Immature natural killer cell (primary cell): ENCODE measurements around the gene BLZF1. TPM values are rescaled to one million over a fixed set of nuclear protein-coding genes. Genes with fewer than 3 reads are reported as not detected.
"Not testable (repeated sequence)": the region's sequence is repeated elsewhere in the genome, so short reads cannot be mapped to it uniquely, and the experiment has no call there.

ENCODE experiments used
- DNase-seq, 3 donors: peaks; one replicate each; pipeline ENCODE4 v3.0.0; 2022; ENCODE audit warnings: mixed read lengths in 1 of 3
- H3K27ac Mint-ChIP-seq, 6 donors: one replicate each; pipeline ENCODE4 v1.8.0; 2020; ENCODE audit warnings: mixed read lengths in 6 of 6, mild to moderate bottlenecking in 5 of 6, inconsistent platforms in 4 of 6, moderate library complexity in 3 of 6
- H3K27me3 Mint-ChIP-seq, 3 donors: one replicate each; pipeline ENCODE4 v1.8.0; 2020 to 2021; ENCODE audit warnings: low read depth in 3 of 3, mild to moderate bottlenecking in 3 of 3, mixed read lengths in 3 of 3, moderate library complexity in 3 of 3, inconsistent platforms in 1 of 3
- H3K36me3 Mint-ChIP-seq, 3 donors: one replicate each; pipeline ENCODE4 v1.8.0; 2020; ENCODE audit warnings: mixed read lengths in 3 of 3, inconsistent platforms in 2 of 3, mild to moderate bottlenecking in 2 of 3
- H3K4me1 Mint-ChIP-seq, 2 donors: one replicate each; pipeline ENCODE4 v1.8.0; 2020; ENCODE audit warnings: inconsistent platforms in 2 of 2, mild to moderate bottlenecking in 2 of 2, mixed read lengths in 2 of 2, moderate library complexity in 1 of 2
- H3K4me3 Mint-ChIP-seq, 5 donors: one replicate each; pipeline ENCODE4 v1.8.0; 2020; ENCODE audit warnings: mild to moderate bottlenecking in 5 of 5, mixed read lengths in 5 of 5, inconsistent platforms in 3 of 5, moderate library complexity in 3 of 5
- H3K9me3 Mint-ChIP-seq, 6 donors: one replicate each; pipeline ENCODE4 v1.8.0; 2020; ENCODE audit warnings: mild to moderate bottlenecking in 6 of 6, mixed read lengths in 6 of 6, inconsistent platforms in 4 of 6, moderate library complexity in 3 of 6
- polyA plus RNA-seq, 3 donors: library from polyadenylated mRNA; unstranded; fragments of 300-500 nt; fragmentation: Illumina TruSeq; gene quantifications; one replicate each; pipeline ENCODE4 v1.2.3, GENCODE V29; 2021

BLZF1 gene
- polyA plus RNA-seq, result 10 to 100 TPM; 10.1 to 20.3 (median 17.8) TPM

GRCh38 chr1:169367686-169368405 is at the start of gene BLZF1, which contains the start of gene NME7:
TSS of gene BLZF1 (plus strand) at chr1:169368195. CDS start at chr1:169369523, 1,328 bp downstream.
TSS of gene NME7 (minus strand) at chr1:169367797. CDS start at chr1:169367710, 87 bp downstream.
- Mint-ChIP-seq H3K4me3 (peak within 1 kb of the TSS in 2 of 5 donors; percentile 59 to 65), H3K27ac (peak within 1 kb of the TSS in 2 of 6 donors; percentile 28 to 43), H3K9me3 (no peaks in the 10 kb centered on the region), H3K4me1 (peaks cover 1 to 9% of the 10 kb centered on the region in 2 donors), H3K36me3 (peaks cover 10 to 17% (median 13%) of the 10 kb centered on the region in 3 donors), H3K27me3 (peaks cover 0 to 2% (median 1%) of the 10 kb centered on the region in 3 donors)
- peak; percentile 96 to 97 (median 97) for DNase-seq

- H3K4me3 Mint-ChIP-seq, result no peak overlapping the region
- H3K27me3 Mint-ChIP-seq, result peaks cover 0 to 1% (median 0%) of the 10 kb centered on the region in 3 donors
- H3K4me1 Mint-ChIP-seq, result no peaks in the 10 kb centered on the region
- peaks cover 3 to 10% (median 7%) of the 10 kb centered on the region in 3 donors for H3K36me3 Mint-ChIP-seq
- H3K27ac Mint-ChIP-seq, result no peak overlapping the region
- no peak for DNase-seq
- no peaks in the 10 kb centered on the region for H3K9me3 Mint-ChIP-seq
Observed at GRCh38 chr1:169318536-169319244, 49.3 kb upstream of the BLZF1 start.

- H3K4me1 Mint-ChIP-seq, result peaks cover 0 to under 1% of the 10 kb centered on the region in 2 donors
- H3K4me3 Mint-ChIP-seq, result no peak overlapping the region
- DNase-seq, result no peak
- H3K9me3 Mint-ChIP-seq, result no peaks in the 10 kb centered on the region
- peaks cover 0 to 1% (median 0%) of the 10 kb centered on the region in 3 donors for H3K27me3 Mint-ChIP-seq
- H3K36me3 Mint-ChIP-seq, result peaks cover 3 to 10% (median 7%) of the 10 kb centered on the region in 3 donors
- no peak overlapping the region for H3K27ac Mint-ChIP-seq
Observed at GRCh38 chr1:169321539-169321938, 46.5 kb upstream of the BLZF1 start.

GRCh38 chr1:169322138-169322537 is 45.9 kb upstream of the BLZF1 start:
- Mint-ChIP-seq H3K27me3 (peaks cover 0 to 1% (median 0%) of the 10 kb centered on the region in 3 donors), H3K9me3 (no peaks in the 10 kb centered on the region), H3K4me3 (no peak overlapping the region), H3K27ac (no peak overlapping the region), H3K4me1 (peaks cover 0 to 6% of the 10 kb centered on the region in 2 donors), H3K36me3 (peaks cover 3 to 10% (median 7%) of the 10 kb centered on the region in 3 donors)
- DNase-seq, result no peak

- Mint-ChIP-seq H3K4me1 (peaks cover 7 to 18% of the 10 kb centered on the region in 2 donors), H3K4me3 (no peak overlapping the region), H3K36me3 (peaks cover 10 to 13% (median 11%) of the 10 kb centered on the region in 3 donors), H3K9me3 (peaks cover 0 to 13% (median 7%) of the 10 kb centered on the region in 6 donors), H3K27ac (no peak overlapping the region), H3K27me3 (no peaks in the 10 kb centered on the region)
- DNase-seq, result no peak
Observed at GRCh38 chr1:169325117-169325516, 42.9 kb upstream of the BLZF1 start.

- Mint-ChIP-seq H3K4me1 (peaks cover 9 to 19% of the 10 kb centered on the region in 2 donors), H3K36me3 (peaks cover 10 to 12% (median 11%) of the 10 kb centered on the region in 3 donors), H3K27me3 (peaks cover 0 to 2% (median 0%) of the 10 kb centered on the region in 3 donors), H3K9me3 (peaks cover 0 to 15% (median 7%) of the 10 kb centered on the region in 6 donors), H3K4me3 (no peak overlapping the region), H3K27ac (no peak overlapping the region)
- no peak for DNase-seq
Observed at GRCh38 chr1:169326261-169326955, 41.6 kb upstream of the BLZF1 start.

GRCh38 chr1:169326956-169327268 is 41.1 kb upstream of the BLZF1 start:
- no peak for DNase-seq
- Mint-ChIP-seq H3K27ac (no peak overlapping the region), H3K27me3 (peaks cover 0 to 2% (median 0%) of the 10 kb centered on the region in 3 donors), H3K4me3 (no peak overlapping the region), H3K36me3 (peaks cover 9 to 11% (median 10%) of the 10 kb centered on the region in 3 donors), H3K4me1 (peaks cover 9 to 19% of the 10 kb centered on the region in 2 donors), H3K9me3 (peaks cover 0 to 15% (median 7%) of the 10 kb centered on the region in 6 donors)

- peaks cover 5 to 11% (median 7%) of the 10 kb centered on the region in 3 donors for H3K36me3 Mint-ChIP-seq
- H3K27me3 Mint-ChIP-seq, result peaks cover 0 to 2% (median 0%) of the 10 kb centered on the region in 3 donors
- H3K9me3 Mint-ChIP-seq, result peaks cover 0 to 15% (median 7%) of the 10 kb centered on the region in 6 donors
- H3K27ac Mint-ChIP-seq, result no peak overlapping the region
- peaks cover 9 to 19% of the 10 kb centered on the region in 2 donors for H3K4me1 Mint-ChIP-seq
- H3K4me3 Mint-ChIP-seq, result no peak overlapping the region
- no peak for DNase-seq
Observed at GRCh38 chr1:169327875-169328274, 40.1 kb upstream of the BLZF1 start.

- peak overlapping the region in 1 of 5 donors; percentile 28 for H3K4me3 Mint-ChIP-seq
- H3K36me3 Mint-ChIP-seq, result peaks cover 3 to 8% (median 5%) of the 10 kb centered on the region in 3 donors
Observed at GRCh38 chr1:169329383-169329782, 38.6 kb upstream of the BLZF1 start.

GRCh38 chr1:169330927-169331326 is 37.1 kb upstream of the BLZF1 start:
- Mint-ChIP-seq H3K4me3 (no peak overlapping the region), H3K27me3 (peaks cover 0 to 2% (median 2%) of the 10 kb centered on the region in 3 donors)

More at GRCh38 chr1:169329383-169329782, 38.6 kb upstream of the BLZF1 start:
- H3K27ac Mint-ChIP-seq, result no peak overlapping the region
- no peak for DNase-seq
- peaks cover 0 to 15% (median 7%) of the 10 kb centered on the region in 6 donors for H3K9me3 Mint-ChIP-seq
- peaks cover 0 to 2% (median 2%) of the 10 kb centered on the region in 3 donors for H3K27me3 Mint-ChIP-seq
- peaks cover 9 to 19% of the 10 kb centered on the region in 2 donors for H3K4me1 Mint-ChIP-seq

GRCh38 chr1:169334727-169335126 is 33.3 kb upstream of the BLZF1 start:
- not testable (repeated sequence) for DNase-seq

More at GRCh38 chr1:169330927-169331326, 37.1 kb upstream of the BLZF1 start:
- Mint-ChIP-seq H3K36me3 (peaks cover 3 to 11% (median 8%) of the 10 kb centered on the region in 3 donors), H3K27ac (no peak overlapping the region), H3K4me1 (peaks cover 9 to 19% of the 10 kb centered on the region in 2 donors), H3K9me3 (peaks cover 0 to 15% (median 7%) of the 10 kb centered on the region in 6 donors)
- DNase-seq, result no peak

GRCh38 chr1:169336947-169337715 is 30.9 kb upstream of the BLZF1 start:
- not testable (repeated sequence) for H3K27ac Mint-ChIP-seq, H3K27me3 Mint-ChIP-seq, H3K4me3 Mint-ChIP-seq, DNase-seq, H3K9me3 Mint-ChIP-seq, H3K4me1 Mint-ChIP-seq
- peaks cover 0 to 14% (median 8%) of the 10 kb centered on the region in 3 donors for H3K36me3 Mint-ChIP-seq

More at GRCh38 chr1:169334727-169335126, 33.3 kb upstream of the BLZF1 start:
- H3K4me3 Mint-ChIP-seq, H3K4me1 Mint-ChIP-seq, H3K9me3 Mint-ChIP-seq, H3K36me3 Mint-ChIP-seq, H3K27ac Mint-ChIP-seq, H3K27me3 Mint-ChIP-seq: not testable (repeated sequence)

- H3K4me3 Mint-ChIP-seq, result no peak overlapping the region
- no peaks in the 10 kb centered on the region for H3K27me3 Mint-ChIP-seq
- peaks cover 0 to 14% (median 8%) of the 10 kb centered on the region in 3 donors for H3K36me3 Mint-ChIP-seq
- no peak for DNase-seq
- H3K27ac Mint-ChIP-seq, result no peak overlapping the region
- H3K9me3 Mint-ChIP-seq, result no peaks in the 10 kb centered on the region
- peaks cover 0 to 8% of the 10 kb centered on the region in 2 donors for H3K4me1 Mint-ChIP-seq
Observed at GRCh38 chr1:169338617-169339016, 29.4 kb upstream of the BLZF1 start.
